SK-N-SH (cell line): Measurements from ENCODE around the gene RBM17. TPM values are rescaled to one million over a fixed set of nuclear protein-coding genes. Genes with fewer than 3 reads are reported as not detected.

Experiments
- CTCF ChIA-PET: fragments of 300-600, 350-600 bp; formaldehyde crosslinking; extraction: SDS; loops from one replicate; lab custom pipeline; 2021; lab: Yijun Ruan, JAX
- POLR2A ChIA-PET: fragments of 350-600 bp; sonication (Branson Sonifier 250); formaldehyde crosslinking; extraction: SDS; loops from one replicate; lab custom pipeline; 2020; ENCODE audit warnings: antibody characterized with exemption, inconsistent platforms; lab: Yijun Ruan, JAX
- DNase-seq: peaks from one replicate; pipeline ENCODE4 v3.0.0; 2012
- H2AFZ ChIP-seq: fragments of 200-600 bp; sonication (generic); 2 replicates; pipeline ENCODE4 v1.8.1; 2016; ENCODE audit warnings: antibody characterized with exemption, mild to moderate bottlenecking, low read depth
- H3F3A ChIP-seq: fragments of 200-600 bp; sonication (generic); replicated peaks from 2 replicates; pipeline ENCODE3; 2016; ENCODE audit warnings: antibody characterized with exemption, mild to moderate bottlenecking; ENCODE audit not compliant: insufficient read depth
- H3K27ac ChIP-seq, 2 experiments: fragments of 200-500 bp in 1 of 2; fragments of 200-600 bp in 1 of 2; sonication (Bioruptor generic) in 1 of 2; sonication (generic), shearing (Covaris generic) in 1 of 2; 2 replicates each; pipeline versions ENCODE4 v1.5.1 to v1.6.1; 2014 to 2016; ENCODE audit warnings: low read depth in 2 of 2, inconsistent platforms in 1 of 2, low read length in 1 of 2, mild to moderate bottlenecking in 1 of 2, mixed read lengths in 1 of 2
- H3K27me3 ChIP-seq: fragments of 200-600 bp; sonication (generic), shearing (Covaris generic); 2 replicates; pipeline ENCODE4 v1.6.1; 2016; ENCODE audit warnings: mixed run types; ENCODE audit not compliant: insufficient read depth
- H3K36me3 ChIP-seq, 2 experiments: fragments of 200-500 bp in 1 of 2; fragments of 200-600 bp in 1 of 2; sonication (Bioruptor generic) in 1 of 2; sonication (generic) in 1 of 2; replicated peaks in 1 of 2; 2 replicates each; pipeline versions ENCODE3 to v1.5.1; 2014 to 2016; ENCODE audit warnings: low read length in 1 of 2, mild to moderate bottlenecking in 1 of 2; ENCODE audit not compliant: insufficient read depth in 2 of 2, control insufficient read depth in 1 of 2
- H3K4me1 ChIP-seq, 2 experiments: fragments of 200-500 bp in 1 of 2; fragments of 200-600 bp in 1 of 2; sonication (Bioruptor generic) in 1 of 2; sonication (generic), shearing (Covaris generic) in 1 of 2; 2 replicates each; pipeline versions ENCODE4 v1.5.1 to v1.6.1; 2014 to 2016; ENCODE audit warnings: low read depth in 1 of 2, low read length in 1 of 2, mixed run types in 1 of 2; ENCODE audit not compliant: insufficient read depth in 2 of 2, control insufficient read depth in 1 of 2
- H3K4me2 ChIP-seq: fragments of 200-600 bp; sonication (generic), shearing (Covaris generic); 2 replicates; pipeline ENCODE4 v1.6.1; 2017; ENCODE audit warnings: mixed run types
- H3K4me3 ChIP-seq, 2 experiments: fragments of 200-500 bp in 1 of 2; fragments of 200-600 bp in 1 of 2; sonication (Bioruptor generic) in 1 of 2; sonication (generic), shearing (Covaris generic) in 1 of 2; 2 replicates each; pipeline versions ENCODE4 v1.5.1 to v1.8.1; 2014 to 2016; ENCODE audit warnings: low read depth in 2 of 2, inconsistent platforms in 1 of 2, low read length in 1 of 2, mild to moderate bottlenecking in 1 of 2, mixed read lengths in 1 of 2, moderate library complexity in 1 of 2
- H3K79me2 ChIP-seq: fragments of 200-600 bp; sonication (generic); 2 replicates; pipeline ENCODE4 v1.8.1; 2017; ENCODE audit warnings: mild to moderate bottlenecking; ENCODE audit not compliant: insufficient read depth
- H3K9ac ChIP-seq: fragments of 200-600 bp; sonication (generic); 2 replicates; pipeline ENCODE4 v1.6.1; 2017; ENCODE audit warnings: mixed run types
- H3K9me2 ChIP-seq: fragments of 200-600 bp; sonication (generic); 2 replicates; pipeline ENCODE4 v1.6.1; 2017; ENCODE audit warnings: mixed run types
- H3K9me3 ChIP-seq: fragments of 200-600 bp; sonication (generic); 2 replicates; pipeline ENCODE4 v1.6.1; 2017; ENCODE audit warnings: mixed run types, mild to moderate bottlenecking, moderate library complexity
- H4K20me1 ChIP-seq: fragments of 200-600 bp; sonication (generic); 2 replicates; pipeline ENCODE4 v1.6.1; 2017; ENCODE audit warnings: mild to moderate bottlenecking, mixed run types; ENCODE audit not compliant: insufficient read depth
- CHD2 ChIP-seq: fragments of 150-350 bp; IDR thresholded peaks from 2 replicates; pipeline ENCODE4 v1.6.1; 2018; ENCODE audit warnings: low read length; ENCODE audit not compliant: partially characterized antibody
- EZH2phosphoT487 ChIP-seq: fragments of 200-600 bp; sonication (generic); IDR thresholded peaks from 2 replicates; pipeline ENCODE4 v1.6.1; 2017; ENCODE audit warnings: low read depth, mixed run types, mild to moderate bottlenecking, antibody characterized with exemption, moderate library complexity, borderline replicate concordance
- FOSL2 ChIP-seq: IDR thresholded peaks from 2 replicates; pipeline ENCODE4 v1.4.0; 2012; ENCODE audit warnings: low read depth, mild to moderate bottlenecking, moderate library complexity, borderline replicate concordance
- FOXM1 ChIP-seq: IDR thresholded peaks from 2 replicates; pipeline ENCODE4 v1.4.0; 2012; ENCODE audit warnings: low read depth, mild to moderate bottlenecking
- GABPA ChIP-seq: IDR thresholded peaks from 2 replicates; pipeline ENCODE4 v1.4.0; 2012; ENCODE audit warnings: low read depth, mild to moderate bottlenecking
- MEF2A ChIP-seq: IDR thresholded peaks from 2 replicates; pipeline ENCODE4 v1.4.0; 2012; ENCODE audit warnings: low read depth, borderline replicate concordance
- NFIC ChIP-seq: IDR thresholded peaks from 2 replicates; pipeline ENCODE4 v1.4.0; 2012; ENCODE audit warnings: borderline replicate concordance
- NRF1 ChIP-seq: IDR thresholded peaks from 2 replicates; pipeline ENCODE4 v1.6.1; 2012; ENCODE audit warnings: low read depth, mild to moderate bottlenecking, low read length
- POLR2AphosphoS5 ChIP-seq: IDR thresholded peaks from 2 replicates; pipeline ENCODE4 v1.6.1; 2012; ENCODE audit warnings: low read depth, low read length
- RFX5 ChIP-seq: IDR thresholded peaks from 2 replicates; pipeline ENCODE4 v1.6.1; 2012; ENCODE audit warnings: mild to moderate bottlenecking, improper control_type of control experiment, low read length
- RXRA ChIP-seq: IDR thresholded peaks from 2 replicates; pipeline ENCODE4 v1.4.0; 2012; ENCODE audit warnings: low read depth, mild to moderate bottlenecking, borderline replicate concordance
- SMC3 ChIP-seq: IDR thresholded peaks from 2 replicates; pipeline ENCODE4 v1.6.1; 2012; ENCODE audit warnings: low read depth, low read length, improper control_type of control experiment
- TCF12 ChIP-seq: IDR thresholded peaks from 2 replicates; pipeline ENCODE4 v1.4.0; 2012
- TEAD4 ChIP-seq: IDR thresholded peaks from 2 replicates; pipeline ENCODE4 v1.4.0; 2012; ENCODE audit warnings: mild to moderate bottlenecking, borderline replicate concordance; ENCODE audit not compliant: insufficient read depth
- WGBS: methylation state at CpG from one replicate; pipeline ENCODE4 v1.1.6; 2017; ENCODE audit warnings: low lambda C conversion rate; 5-methylcytosine and 5-hydroxymethylcytosine counted together
- polyA plus RNA-seq, 3 experiments: library from polyadenylated mRNA; depleted of rRNA; stranded (reverse); fragments of >200 nt; gene quantifications; 2 replicates each; pipeline ENCODE4 v1.2.3, GENCODE V29; 2012
- TF ChIP-seq, protein P1 (sequence below): IDR thresholded peaks from 2 replicates; pipeline ENCODE4; 2012
- TF ChIP-seq, protein P2 (sequence below): fragments of 200-600 bp; sonication (generic); IDR thresholded peaks from 2 replicates; pipeline ENCODE4 v1.6.1; 2017; ENCODE audit warnings: antibody characterized with exemption, mild to moderate bottlenecking, moderate library complexity
- TF ChIP-seq, protein P3 (sequence below): IDR thresholded peaks from 2 replicates; pipeline ENCODE4 v1.4.0; 2012; ENCODE audit warnings: low read depth, borderline replicate concordance
- TF ChIP-seq, protein P4 (sequence below): fragments of 150-350 bp; IDR thresholded peaks from 2 replicates; pipeline ENCODE4 v1.6.1; 2017; ENCODE audit warnings: antibody characterized with exemption, low read length, low read depth, borderline replicate concordance
- TF ChIP-seq, protein P5 (sequence below): IDR thresholded peaks from 2 replicates; pipeline ENCODE4 v1.6.1; 2012; ENCODE audit warnings: mild to moderate bottlenecking, low read depth, low read length, moderate library complexity
- TF ChIP-seq, protein P6 (sequence below): IDR thresholded peaks from 2 replicates; pipeline ENCODE4 v1.4.0; 2012; ENCODE audit warnings: low read depth, borderline replicate concordance

Gene RBM17
- polyA plus RNA-seq, 1 of the 3 experiments (the other 2 are of a cell fraction): 32.6 TPM

DNA sequence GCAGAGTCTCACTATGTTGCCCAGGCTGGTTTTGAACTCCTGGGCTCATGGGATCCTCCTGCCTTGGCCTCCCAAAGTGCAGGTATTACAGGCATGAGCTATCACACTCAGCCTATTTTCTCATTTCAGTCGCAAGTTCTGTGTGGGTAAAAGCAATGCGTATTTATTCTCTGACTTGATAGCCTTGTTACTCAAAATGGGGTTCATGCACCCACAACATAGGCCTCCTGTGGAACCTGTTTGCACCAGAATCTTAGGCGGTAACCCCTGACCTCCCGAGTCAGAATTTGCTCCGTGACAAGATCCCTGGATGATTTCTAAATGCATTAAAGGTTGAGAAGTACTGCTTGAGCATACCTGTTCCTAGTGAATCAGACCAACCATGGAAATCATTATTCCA is 34.0 kb upstream of the RBM17 start:
- H3K9me3 ChIP-seq: no peaks in the 10 kb centered on the region
- peaks cover 0 to 7% of the 10 kb centered on the region in 2 experiments; a peak in 1 of 4 replicates for H3K4me1 ChIP-seq
- H4K20me1 ChIP-seq: no peaks in the 10 kb centered on the region
- H3K36me3 ChIP-seq: no peaks in the 10 kb centered on the region
- no peaks in the 10 kb centered on the region for H3K79me2 ChIP-seq
- H3F3A ChIP-seq: no peaks in the 10 kb centered on the region
- no peak overlapping the region for H2AFZ ChIP-seq
- CTCF ChIA-PET: no interaction called here
- H3K9me2 ChIP-seq: no peaks in the 10 kb centered on the region
- no peak overlapping the region for H3K4me3 ChIP-seq
- DNase-seq: no peak
- H3K27me3 ChIP-seq: peaks cover 20% of the 10 kb centered on the region
- H3K9ac ChIP-seq: no peak overlapping the region
- no peak overlapping the region for H3K4me2 ChIP-seq
- no peak overlapping the region for H3K27ac ChIP-seq
- WGBS: 84% methylated on average over 5 of the region's 5 CpGs
- TF ChIP-seq, protein P1, sequence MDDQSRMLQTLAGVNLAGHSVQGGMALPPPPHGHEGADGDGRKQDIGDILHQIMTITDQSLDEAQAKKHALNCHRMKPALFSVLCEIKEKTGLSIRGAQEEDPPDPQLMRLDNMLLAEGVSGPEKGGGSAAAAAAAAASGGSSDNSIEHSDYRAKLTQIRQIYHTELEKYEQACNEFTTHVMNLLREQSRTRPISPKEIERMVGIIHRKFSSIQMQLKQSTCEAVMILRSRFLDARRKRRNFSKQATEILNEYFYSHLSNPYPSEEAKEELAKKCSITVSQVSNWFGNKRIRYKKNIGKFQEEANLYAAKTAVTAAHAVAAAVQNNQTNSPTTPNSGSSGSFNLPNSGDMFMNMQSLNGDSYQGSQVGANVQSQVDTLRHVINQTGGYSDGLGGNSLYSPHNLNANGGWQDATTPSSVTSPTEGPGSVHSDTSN: no peak
- TF ChIP-seq, protein P2, sequence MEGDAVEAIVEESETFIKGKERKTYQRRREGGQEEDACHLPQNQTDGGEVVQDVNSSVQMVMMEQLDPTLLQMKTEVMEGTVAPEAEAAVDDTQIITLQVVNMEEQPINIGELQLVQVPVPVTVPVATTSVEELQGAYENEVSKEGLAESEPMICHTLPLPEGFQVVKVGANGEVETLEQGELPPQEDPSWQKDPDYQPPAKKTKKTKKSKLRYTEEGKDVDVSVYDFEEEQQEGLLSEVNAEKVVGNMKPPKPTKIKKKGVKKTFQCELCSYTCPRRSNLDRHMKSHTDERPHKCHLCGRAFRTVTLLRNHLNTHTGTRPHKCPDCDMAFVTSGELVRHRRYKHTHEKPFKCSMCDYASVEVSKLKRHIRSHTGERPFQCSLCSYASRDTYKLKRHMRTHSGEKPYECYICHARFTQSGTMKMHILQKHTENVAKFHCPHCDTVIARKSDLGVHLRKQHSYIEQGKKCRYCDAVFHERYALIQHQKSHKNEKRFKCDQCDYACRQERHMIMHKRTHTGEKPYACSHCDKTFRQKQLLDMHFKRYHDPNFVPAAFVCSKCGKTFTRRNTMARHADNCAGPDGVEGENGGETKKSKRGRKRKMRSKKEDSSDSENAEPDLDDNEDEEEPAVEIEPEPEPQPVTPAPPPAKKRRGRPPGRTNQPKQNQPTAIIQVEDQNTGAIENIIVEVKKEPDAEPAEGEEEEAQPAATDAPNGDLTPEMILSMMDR: no peak
- TF ChIP-seq RFX5 (no peak), NRF1 (no peak), TEAD4 (no peak), FOSL2 (no peak), TCF12 (no peak), NFIC (no peak), MEF2A (no peak), SMC3 (no peak), FOXM1 (no peak), CHD2 (no peak), GABPA (no peak), POLR2AphosphoS5 (no peak), RXRA (no peak), EZH2phosphoT487 (no peak)
- TF ChIP-seq, protein P3, sequence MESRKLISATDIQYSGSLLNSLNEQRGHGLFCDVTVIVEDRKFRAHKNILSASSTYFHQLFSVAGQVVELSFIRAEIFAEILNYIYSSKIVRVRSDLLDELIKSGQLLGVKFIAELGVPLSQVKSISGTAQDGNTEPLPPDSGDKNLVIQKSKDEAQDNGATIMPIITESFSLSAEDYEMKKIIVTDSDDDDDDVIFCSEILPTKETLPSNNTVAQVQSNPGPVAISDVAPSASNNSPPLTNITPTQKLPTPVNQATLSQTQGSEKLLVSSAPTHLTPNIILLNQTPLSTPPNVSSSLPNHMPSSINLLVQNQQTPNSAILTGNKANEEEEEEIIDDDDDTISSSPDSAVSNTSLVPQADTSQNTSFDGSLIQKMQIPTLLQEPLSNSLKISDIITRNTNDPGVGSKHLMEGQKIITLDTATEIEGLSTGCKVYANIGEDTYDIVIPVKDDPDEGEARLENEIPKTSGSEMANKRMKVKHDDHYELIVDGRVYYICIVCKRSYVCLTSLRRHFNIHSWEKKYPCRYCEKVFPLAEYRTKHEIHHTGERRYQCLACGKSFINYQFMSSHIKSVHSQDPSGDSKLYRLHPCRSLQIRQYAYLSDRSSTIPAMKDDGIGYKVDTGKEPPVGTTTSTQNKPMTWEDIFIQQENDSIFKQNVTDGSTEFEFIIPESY: no peak
- TF ChIP-seq, protein P4, sequence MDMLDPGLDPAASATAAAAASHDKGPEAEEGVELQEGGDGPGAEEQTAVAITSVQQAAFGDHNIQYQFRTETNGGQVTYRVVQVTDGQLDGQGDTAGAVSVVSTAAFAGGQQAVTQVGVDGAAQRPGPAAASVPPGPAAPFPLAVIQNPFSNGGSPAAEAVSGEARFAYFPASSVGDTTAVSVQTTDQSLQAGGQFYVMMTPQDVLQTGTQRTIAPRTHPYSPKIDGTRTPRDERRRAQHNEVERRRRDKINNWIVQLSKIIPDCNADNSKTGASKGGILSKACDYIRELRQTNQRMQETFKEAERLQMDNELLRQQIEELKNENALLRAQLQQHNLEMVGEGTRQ: no peak
- TF ChIP-seq, protein P5, sequence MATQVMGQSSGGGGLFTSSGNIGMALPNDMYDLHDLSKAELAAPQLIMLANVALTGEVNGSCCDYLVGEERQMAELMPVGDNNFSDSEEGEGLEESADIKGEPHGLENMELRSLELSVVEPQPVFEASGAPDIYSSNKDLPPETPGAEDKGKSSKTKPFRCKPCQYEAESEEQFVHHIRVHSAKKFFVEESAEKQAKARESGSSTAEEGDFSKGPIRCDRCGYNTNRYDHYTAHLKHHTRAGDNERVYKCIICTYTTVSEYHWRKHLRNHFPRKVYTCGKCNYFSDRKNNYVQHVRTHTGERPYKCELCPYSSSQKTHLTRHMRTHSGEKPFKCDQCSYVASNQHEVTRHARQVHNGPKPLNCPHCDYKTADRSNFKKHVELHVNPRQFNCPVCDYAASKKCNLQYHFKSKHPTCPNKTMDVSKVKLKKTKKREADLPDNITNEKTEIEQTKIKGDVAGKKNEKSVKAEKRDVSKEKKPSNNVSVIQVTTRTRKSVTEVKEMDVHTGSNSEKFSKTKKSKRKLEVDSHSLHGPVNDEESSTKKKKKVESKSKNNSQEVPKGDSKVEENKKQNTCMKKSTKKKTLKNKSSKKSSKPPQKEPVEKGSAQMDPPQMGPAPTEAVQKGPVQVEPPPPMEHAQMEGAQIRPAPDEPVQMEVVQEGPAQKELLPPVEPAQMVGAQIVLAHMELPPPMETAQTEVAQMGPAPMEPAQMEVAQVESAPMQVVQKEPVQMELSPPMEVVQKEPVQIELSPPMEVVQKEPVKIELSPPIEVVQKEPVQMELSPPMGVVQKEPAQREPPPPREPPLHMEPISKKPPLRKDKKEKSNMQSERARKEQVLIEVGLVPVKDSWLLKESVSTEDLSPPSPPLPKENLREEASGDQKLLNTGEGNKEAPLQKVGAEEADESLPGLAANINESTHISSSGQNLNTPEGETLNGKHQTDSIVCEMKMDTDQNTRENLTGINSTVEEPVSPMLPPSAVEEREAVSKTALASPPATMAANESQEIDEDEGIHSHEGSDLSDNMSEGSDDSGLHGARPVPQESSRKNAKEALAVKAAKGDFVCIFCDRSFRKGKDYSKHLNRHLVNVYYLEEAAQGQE: no peak
- TF ChIP-seq, protein P6, sequence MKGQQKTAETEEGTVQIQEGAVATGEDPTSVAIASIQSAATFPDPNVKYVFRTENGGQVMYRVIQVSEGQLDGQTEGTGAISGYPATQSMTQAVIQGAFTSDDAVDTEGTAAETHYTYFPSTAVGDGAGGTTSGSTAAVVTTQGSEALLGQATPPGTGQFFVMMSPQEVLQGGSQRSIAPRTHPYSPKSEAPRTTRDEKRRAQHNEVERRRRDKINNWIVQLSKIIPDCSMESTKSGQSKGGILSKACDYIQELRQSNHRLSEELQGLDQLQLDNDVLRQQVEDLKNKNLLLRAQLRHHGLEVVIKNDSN: no peak
- POLR2A ChIA-PET: no interaction called here
